GM18873 (cell line): Measurements from ENCODE around the gene POU2AF2.
"Not testable (repeated sequence)": the region's sequence is repeated elsewhere in the genome, so short reads cannot be mapped to it uniquely, and the experiment has no call there.

Experiments used
- ATAC-seq: cut with Tn5 transposase; IDR thresholded peaks from one replicate; pipeline ENCODE4 v1.9.1; 2021; ENCODE audit warnings: mild to moderate bottlenecking, moderate library complexity, moderate number of reproducible peaks; ENCODE audit not compliant: unreplicated experiment, low FRiP score

The POU2AF2 gene

GRCh38 chr11:111245425-111245824, at the start of gene POU2AF2:
Gene POU2AF2 (plus strand): TSS chr11:111245725. CDS start chr11:111245854, 129 bp downstream.
- ATAC-seq, result no peak

GRCh38 chr11:111200010-111200534, 45.5 kb upstream of the POU2AF2 start:
- ATAC-seq, result no peak

GRCh38 chr11:111204211-111204610, 41.3 kb upstream of the POU2AF2 start:
- no peak for ATAC-seq

- no peak for ATAC-seq
Measured at GRCh38 chr11:111205632-111206385, 39.7 kb upstream of the POU2AF2 start.

- no peak for ATAC-seq
Measured at GRCh38 chr11:111206472-111206871, 39.1 kb upstream of the POU2AF2 start.

- no peak for ATAC-seq
Measured at GRCh38 chr11:111207213-111207612, 38.3 kb upstream of the POU2AF2 start.

GRCh38 chr11:111209543-111210355, 35.8 kb upstream of the POU2AF2 start:
- ATAC-seq, result no peak

- ATAC-seq, result no peak
Measured at GRCh38 chr11:111213256-111213655, 32.3 kb upstream of the POU2AF2 start.

- ATAC-seq, result no peak
Measured at GRCh38 chr11:111220721-111221120, 24.8 kb upstream of the POU2AF2 start.

GRCh38 chr11:111221208-111221607, 24.3 kb upstream of the POU2AF2 start:
- ATAC-seq, result no peak

- not testable (repeated sequence) for ATAC-seq
Measured at GRCh38 chr11:111221936-111222335, 23.6 kb upstream of the POU2AF2 start.

GRCh38 chr11:111222821-111223455, 22.6 kb upstream of the POU2AF2 start:
- ATAC-seq, result not testable (repeated sequence)

- ATAC-seq, result no peak
Measured at GRCh38 chr11:111225881-111226280, 19.6 kb upstream of the POU2AF2 start.

GRCh38 chr11:111229604-111230003, 15.9 kb upstream of the POU2AF2 start:
- no peak for ATAC-seq

- peak; percentile 33 for ATAC-seq
Measured at GRCh38 chr11:111230122-111230465, 15.4 kb upstream of the POU2AF2 start.

GRCh38 chr11:111231836-111232235, 13.7 kb upstream of the POU2AF2 start:
- no peak for ATAC-seq

- no peak for ATAC-seq
Measured at GRCh38 chr11:111236383-111236782, 9.1 kb upstream of the POU2AF2 start.

GRCh38 chr11:111237926-111238325, 7.6 kb upstream of the POU2AF2 start:
- no peak for ATAC-seq

GRCh38 chr11:111246956-111247355, 1.4 kb downstream of the POU2AF2 start:
- no peak for ATAC-seq

GRCh38 chr11:111250936-111251335, 5.4 kb downstream of the POU2AF2 start:
- ATAC-seq, result no peak

- ATAC-seq, result no peak
Measured at GRCh38 chr11:111253131-111253530, 7.6 kb downstream of the POU2AF2 start.
